NB4 (cell line): ENCODE results near the gene CCDC18.

Source experiments
- MAX ChIP-seq: IDR thresholded peaks from 2 replicates; pipeline ENCODE4 v1.6.1; 2011; ENCODE audit warnings: low read depth, low read length
- MYC ChIP-seq: IDR thresholded peaks from 2 replicates; pipeline ENCODE4 v1.6.1; 2011; ENCODE audit warnings: low read depth, low read length
- POLR2A ChIP-seq: IDR thresholded peaks from 2 replicates; pipeline ENCODE4 v1.6.1; 2011; ENCODE audit warnings: mild to moderate bottlenecking; ENCODE audit not compliant: insufficient read length; ENCODE audit errors: extremely low read depth
- TF ChIP-seq, protein P1 (sequence below): IDR thresholded peaks from one replicate; pipeline ENCODE4 v1.5.1; 2012; ENCODE audit warnings: low read depth, low read length

DNA sequence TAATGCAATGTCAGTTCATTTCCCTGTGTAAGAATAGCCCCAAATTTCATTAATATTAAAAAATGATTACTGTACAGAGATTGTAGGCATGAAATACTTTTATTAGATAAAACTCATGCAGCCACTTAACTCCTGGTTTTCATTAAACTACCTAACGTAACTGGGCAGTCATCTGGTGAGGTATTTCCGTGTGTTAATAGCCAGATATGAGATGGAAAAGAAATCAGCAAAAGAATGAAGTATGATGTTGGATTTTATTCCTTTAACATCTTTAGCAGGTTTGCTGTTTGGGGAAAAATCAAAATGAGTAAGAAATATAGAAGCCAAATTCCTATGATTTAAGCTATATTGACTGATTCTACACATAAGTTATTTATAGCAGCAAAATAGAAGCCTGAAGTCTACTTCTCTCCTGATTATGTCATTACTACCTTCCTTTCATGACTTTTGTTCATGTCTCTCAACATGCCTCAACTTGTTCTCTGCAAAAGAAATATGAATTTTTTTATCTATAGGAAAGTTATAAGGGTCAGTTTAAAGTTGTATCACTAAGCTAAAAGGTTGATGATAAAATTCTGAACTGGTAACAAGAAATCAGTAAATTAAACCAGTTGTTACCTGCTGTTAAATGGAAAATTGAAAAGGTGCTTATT lies 42.6 kb downstream of the CCDC18 start:
- TF ChIP-seq, protein P1, sequence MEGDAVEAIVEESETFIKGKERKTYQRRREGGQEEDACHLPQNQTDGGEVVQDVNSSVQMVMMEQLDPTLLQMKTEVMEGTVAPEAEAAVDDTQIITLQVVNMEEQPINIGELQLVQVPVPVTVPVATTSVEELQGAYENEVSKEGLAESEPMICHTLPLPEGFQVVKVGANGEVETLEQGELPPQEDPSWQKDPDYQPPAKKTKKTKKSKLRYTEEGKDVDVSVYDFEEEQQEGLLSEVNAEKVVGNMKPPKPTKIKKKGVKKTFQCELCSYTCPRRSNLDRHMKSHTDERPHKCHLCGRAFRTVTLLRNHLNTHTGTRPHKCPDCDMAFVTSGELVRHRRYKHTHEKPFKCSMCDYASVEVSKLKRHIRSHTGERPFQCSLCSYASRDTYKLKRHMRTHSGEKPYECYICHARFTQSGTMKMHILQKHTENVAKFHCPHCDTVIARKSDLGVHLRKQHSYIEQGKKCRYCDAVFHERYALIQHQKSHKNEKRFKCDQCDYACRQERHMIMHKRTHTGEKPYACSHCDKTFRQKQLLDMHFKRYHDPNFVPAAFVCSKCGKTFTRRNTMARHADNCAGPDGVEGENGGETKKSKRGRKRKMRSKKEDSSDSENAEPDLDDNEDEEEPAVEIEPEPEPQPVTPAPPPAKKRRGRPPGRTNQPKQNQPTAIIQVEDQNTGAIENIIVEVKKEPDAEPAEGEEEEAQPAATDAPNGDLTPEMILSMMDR = no peak
- TF ChIP-seq MYC (no peak), POLR2A (no peak), MAX (no peak)
